ENCODE results near the gene PBRM1. TPM values are rescaled to one million over a fixed set of nuclear protein-coding genes. Genes with fewer than 3 reads are reported as not detected.

The PBRM1 gene
- total RNA-seq, 1 experiment from 2014 or later, result 74.2 TPM

DNA sequence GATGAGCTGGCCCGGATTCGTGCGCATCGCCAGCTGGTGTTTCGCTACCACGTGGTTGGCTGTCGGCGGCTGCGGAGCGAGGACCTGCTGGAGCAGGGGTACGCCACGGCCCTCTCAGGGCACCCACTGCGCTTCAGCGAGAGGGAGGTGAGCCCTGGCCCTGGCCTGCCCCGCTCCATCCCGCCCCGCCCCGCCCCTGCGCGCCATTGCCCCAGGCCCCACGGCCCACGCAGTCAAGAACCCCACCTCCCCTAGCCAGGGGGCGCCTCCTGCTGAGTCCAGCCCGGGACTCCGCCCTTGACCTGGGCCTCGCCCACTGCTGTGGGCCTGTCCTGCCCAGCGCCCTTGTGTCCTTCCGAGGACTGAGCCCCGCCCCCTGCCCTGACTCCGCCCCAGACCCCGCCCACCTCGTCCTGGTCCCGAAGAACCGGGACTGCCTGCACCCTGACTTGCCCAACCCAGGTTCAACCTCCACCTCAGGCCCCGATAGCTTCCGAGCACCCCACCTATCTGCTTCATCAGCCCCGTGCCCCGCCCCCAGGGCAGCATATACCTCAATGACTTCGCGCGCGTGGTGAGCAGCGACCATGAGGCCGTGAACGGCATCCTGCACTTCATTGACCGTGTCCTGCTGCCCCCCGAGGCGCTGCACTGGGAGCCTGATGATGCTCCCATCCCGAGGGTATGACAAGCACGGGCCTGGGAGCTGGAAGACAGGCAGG is 166.8 kb downstream of the PBRM1 start:
- H2AFZ ChIP-seq (ENCODE audit: low read length), result no peak overlapping the region
- peak; percentile 84 for DNase-seq

More for the DNA sequence above, 166.8 kb downstream of the PBRM1 start:
- Histone ChIP-seq H3K79me2 (ENCODE audit: insufficient read depth, low read length) (no peaks in the 10 kb centered on the region), H4K20me1 (ENCODE audit: control insufficient read depth, insufficient read depth, insufficient read length) (peaks cover 3% of the 10 kb centered on the region), H2AK5ac (ENCODE audit: insufficient read length, low read length) (no peak overlapping the region), H3K4ac (ENCODE audit: low read depth, low read length) (no peak overlapping the region), H4K91ac (ENCODE audit: insufficient read length, low read depth, low read length) (no peak overlapping the region), H3T11ph (ENCODE audit: low read length) (no peak overlapping the region), H3K18ac (ENCODE audit: insufficient read length, low read depth, low read length) (no peak overlapping the region), H3K9me3 (ENCODE audit: control insufficient read depth, low read depth, low read length) (no peaks in the 10 kb centered on the region), H2BK120ac (ENCODE audit: low read depth, low read length, poor library complexity, severe bottlenecking) (no peak overlapping the region), H3K23me2 (ENCODE audit: insufficient read length, low read depth, low read length, poor library complexity, severe bottlenecking) (no peaks in the 10 kb centered on the region), H4K5ac (ENCODE audit: insufficient read length, low read depth, low read length) (no peak overlapping the region), H3K23ac (ENCODE audit: insufficient read length, low read depth, low read length) (no peak overlapping the region), H3K56ac (ENCODE audit: insufficient read length, low read depth, low read length) (no peak overlapping the region), H2BK15ac (ENCODE audit: low read depth, low read length) (no peak overlapping the region), H4K8ac (replicated peaks; ENCODE audit: insufficient read length, low read depth, low read length) (no peak overlapping the region), H3K4me1 (ENCODE audit: insufficient read depth, low read length) (no peaks in the 10 kb centered on the region), H3K79me1 (ENCODE audit: insufficient read depth, low read depth, low read length, poor library complexity, severe bottlenecking) (no peaks in the 10 kb centered on the region), H3K4me2 (ENCODE audit: insufficient read depth, insufficient read length, low read length) (peak overlapping the region; percentile 33), H2BK20ac (ENCODE audit: low read depth, low read length, poor library complexity, severe bottlenecking) (no peak overlapping the region), H3K27ac (ENCODE audit: insufficient read length, low read depth, low read length) (no peak overlapping the region), H3K27me3 (ENCODE audit: insufficient read depth, low read length) (no peaks in the 10 kb centered on the region), H2BK12ac (ENCODE audit: insufficient read length, low read depth, low read length) (no peak overlapping the region), H3K9ac (ENCODE audit: extremely low read depth, insufficient read length, low read length) (no peak overlapping the region), H2BK5ac (ENCODE audit: insufficient read length, low read length) (no peak overlapping the region), H3K14ac (ENCODE audit: insufficient read depth, low read length) (no peak overlapping the region)
- Mint-ChIP-seq H3K36me3 (ENCODE audit: insufficient read depth in 1 of 3, low read depth in 3 of 3) (peaks cover 2 to 7% (median 2%) of the 10 kb centered on the region in 3 experiments; a peak in 6 of 7 replicates), H3K9me3 (no peaks in the 10 kb centered on the region; a peak in 1 of 5 replicates), H3K4me3 (peak overlapping the region; percentile 36 to 60; a peak in 3 of 5 replicates), H3K4me1 (peaks cover 6 to 7% of the 10 kb centered on the region in 2 experiments; a peak in 3 of 4 replicates), H3K27me3 (ENCODE audit: low read depth) (peaks cover 4% of the 10 kb centered on the region), H3K27ac (no peak overlapping the region)
- TF ChIP-seq, protein P1, sequence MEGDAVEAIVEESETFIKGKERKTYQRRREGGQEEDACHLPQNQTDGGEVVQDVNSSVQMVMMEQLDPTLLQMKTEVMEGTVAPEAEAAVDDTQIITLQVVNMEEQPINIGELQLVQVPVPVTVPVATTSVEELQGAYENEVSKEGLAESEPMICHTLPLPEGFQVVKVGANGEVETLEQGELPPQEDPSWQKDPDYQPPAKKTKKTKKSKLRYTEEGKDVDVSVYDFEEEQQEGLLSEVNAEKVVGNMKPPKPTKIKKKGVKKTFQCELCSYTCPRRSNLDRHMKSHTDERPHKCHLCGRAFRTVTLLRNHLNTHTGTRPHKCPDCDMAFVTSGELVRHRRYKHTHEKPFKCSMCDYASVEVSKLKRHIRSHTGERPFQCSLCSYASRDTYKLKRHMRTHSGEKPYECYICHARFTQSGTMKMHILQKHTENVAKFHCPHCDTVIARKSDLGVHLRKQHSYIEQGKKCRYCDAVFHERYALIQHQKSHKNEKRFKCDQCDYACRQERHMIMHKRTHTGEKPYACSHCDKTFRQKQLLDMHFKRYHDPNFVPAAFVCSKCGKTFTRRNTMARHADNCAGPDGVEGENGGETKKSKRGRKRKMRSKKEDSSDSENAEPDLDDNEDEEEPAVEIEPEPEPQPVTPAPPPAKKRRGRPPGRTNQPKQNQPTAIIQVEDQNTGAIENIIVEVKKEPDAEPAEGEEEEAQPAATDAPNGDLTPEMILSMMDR (conservative IDR thresholded peaks at IDR 0.05), result no peak
- no CpG with 5 or more reads among the region's 50 CpGs for WGBS (ENCODE audit: extremely low coverage, insufficient read length, low lambda C conversion rate)

All from H9 (cell line).